H1 (cell line): Measurements from ENCODE around the gene KCNH4. TPM values are rescaled to one million over a fixed set of nuclear protein-coding genes. Genes with fewer than 3 reads are reported as not detected.

Experiments
- EGR1 ChIP-seq: IDR thresholded peaks from 2 replicates; pipeline ENCODE4 v1.6.1; 2011; ENCODE audit warnings: low read depth, low read length, borderline replicate concordance
- polyA plus RNA-seq, 7 experiments: library from polyadenylated mRNA; depleted of rRNA in 3 of 7; stranded (reverse) in 5 of 7; unstranded in 2 of 7; fragments of >200 nt in 5 of 7; fragments of 200-250 nt in 2 of 7; gene quantifications; 1 replicate in 5 of 7; 2 replicates in 1 of 7; 4 replicates in 1 of 7; pipeline versions ENCODE4 v1.2.1 to v1.2.3, GENCODE V29; 2011 to 2013; ENCODE audit warnings: missing spikeins in 2 of 7, mixed read lengths in 2 of 7
- total RNA-seq: library from RNA; stranded (reverse); fragmentation: NEBNext Ultra II Directional; extraction: Animal tissue kit (Norgen Biotek cat#: 25700); gene quantifications from 2 replicates; pipeline ENCODE4 v1.2.1, GENCODE V29; 2021

The KCNH4 gene
- total and polyA plus RNA-seq, 2 of the 8 experiments (the other 6 are each of a cell fraction or from before 2014, with no cell fraction given), result 0.44 to 0.47 TPM

- TF ChIP-seq EGR1, result no peak
- TF ChIP-seq, all 59 proteins: peak for 0
These were observed 69.7 kb downstream of the KCNH4 start (continued) for GRCh38 chr17:42111265-42111636.
